ENCODE data around the gene TOX4. TPM values are rescaled to one million over a fixed set of nuclear protein-coding genes. Genes with fewer than 3 reads are reported as not detected.
A peak's percentile ranks its signal among the peaks of the same experiment; 100 is the strongest.

TOX4 gene
- total and polyA plus RNA-seq, 9 of the 15 experiments (the other 6 are each of a cell fraction or from before 2014, with no cell fraction given), result 9.9 to 76.5 (median 41.0) TPM

DNA sequence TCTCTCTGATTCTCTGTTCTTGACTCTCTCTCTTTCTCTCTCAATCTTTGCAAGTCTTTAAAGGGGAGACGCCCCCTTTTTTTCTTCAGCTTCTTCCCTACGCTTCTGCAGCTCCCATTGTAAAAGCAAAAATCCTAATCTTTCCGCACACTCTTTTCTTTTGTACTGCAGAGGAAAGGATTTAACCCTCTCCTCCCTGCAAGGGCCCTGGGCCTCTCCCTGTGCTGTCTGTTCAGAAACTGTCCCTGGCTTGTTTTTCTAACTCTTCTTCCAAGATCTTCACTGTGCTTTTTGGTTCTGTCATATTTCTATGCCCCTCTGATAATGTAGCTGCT is 60.1 kb downstream of the TOX4 start:
- no peaks in the 10 kb centered on the region for H3K36me3 ChIP-seq (ENCODE audit: control insufficient read depth, insufficient read depth, low read length)
- ATAC-seq (no peak), DNase-seq (ENCODE audit: extremely low read depth in 1 of 4, low spot score in 3 of 4) (no peak), FAIRE-seq (no peak)
- H3K4me2 ChIP-seq (ENCODE audit: insufficient read depth, low read length), result 0 out of 2 replicates have a peak overlapping the region, but pooled peaks have one; percentile 18
- ChIA-PET POLR2A (interaction anchor here (0.5 to 1.8 kb wide), 3 partner anchors 8 to 155 kb away, joined by 3 to 4 read pairs (median 4); partner anchors contain the start of gene METTL3), CTCF (ENCODE audit: low intra/inter-chr PET ratio) (no interaction called here)
- H4K20me1 ChIP-seq (replicated peaks; ENCODE audit: control insufficient read depth, insufficient read depth, low read length), result no peaks in the 10 kb centered on the region
- intact Hi-C loops (cut with micrococcal nuclease) (no loop called here), in situ Hi-C loops (cut with MboI) (no loop called here)
- H3K27me3 ChIP-seq (ENCODE audit: control insufficient read depth in 2 of 2, insufficient read depth in 2 of 2, low read length in 2 of 2), result no peaks in the 10 kb centered on the region
- no peak overlapping the region for H3K4me3 ChIP-seq
- H2AFZ ChIP-seq (ENCODE audit: low read depth, low read length), result 0 out of 2 replicates have a peak overlapping the region, but pooled peaks have one; percentile 40
- no peak overlapping the region for H3K27ac ChIP-seq (ENCODE audit: extremely low read depth, low read depth, low read length)
- H3K4me1 ChIP-seq (replicated peaks in 1 of 2; ENCODE audit: control insufficient read depth in 2 of 2, insufficient read depth in 2 of 2, low read length in 2 of 2), result peaks cover 3 to 8% of the 10 kb centered on the region in 2 experiments; a peak in 4 of 5 replicates
- BruUV-seq (replicated peaks), result no TSS peak
- H3K9me3 ChIP-seq (replicated peaks; ENCODE audit: control insufficient read depth, insufficient read depth, low read depth, low read length), result no peaks in the 10 kb centered on the region
- H3K9ac ChIP-seq (ENCODE audit: insufficient read depth in 1 of 2, low read depth in 2 of 2, low read length in 2 of 2), result no peak overlapping the region; a peak in 1 of 4 replicates
- H3K79me2 ChIP-seq (ENCODE audit: control insufficient read depth, insufficient read depth, low read length), result no peaks in the 10 kb centered on the region
- no peaks in the 10 kb centered on the region for H3K9me1 ChIP-seq (ENCODE audit: control insufficient read depth, insufficient read depth, low read length)
- 20% methylated on average over 1 of the region's 3 CpGs for WGBS (ENCODE audit: insufficient coverage, low coverage, missing lambda C conversion rate)
- TF ChIP-seq DACH1 (IDR thresholded peaks at IDR 0.05; ENCODE audit: partially characterized antibody) (no peak), TARDBP (IDR thresholded peaks at IDR 0.05) (no peak), FOXJ2 (tag; IDR thresholded peaks at IDR 0.05) (no peak), CBX5 (IDR thresholded peaks at IDR 0.05; ENCODE audit: borderline replicate concordance, low read depth) (no peak), ZNF197 (CRISPR knock-in tag; IDR thresholded peaks at IDR 0.05; ENCODE audit: low read depth) (no peak), LCOR (CRISPR knock-in tag; IDR thresholded peaks at IDR 0.05) (no peak), SOX6 (IDR thresholded peaks at IDR 0.05) (no peak)
- TF ChIP-seq, protein P1, sequence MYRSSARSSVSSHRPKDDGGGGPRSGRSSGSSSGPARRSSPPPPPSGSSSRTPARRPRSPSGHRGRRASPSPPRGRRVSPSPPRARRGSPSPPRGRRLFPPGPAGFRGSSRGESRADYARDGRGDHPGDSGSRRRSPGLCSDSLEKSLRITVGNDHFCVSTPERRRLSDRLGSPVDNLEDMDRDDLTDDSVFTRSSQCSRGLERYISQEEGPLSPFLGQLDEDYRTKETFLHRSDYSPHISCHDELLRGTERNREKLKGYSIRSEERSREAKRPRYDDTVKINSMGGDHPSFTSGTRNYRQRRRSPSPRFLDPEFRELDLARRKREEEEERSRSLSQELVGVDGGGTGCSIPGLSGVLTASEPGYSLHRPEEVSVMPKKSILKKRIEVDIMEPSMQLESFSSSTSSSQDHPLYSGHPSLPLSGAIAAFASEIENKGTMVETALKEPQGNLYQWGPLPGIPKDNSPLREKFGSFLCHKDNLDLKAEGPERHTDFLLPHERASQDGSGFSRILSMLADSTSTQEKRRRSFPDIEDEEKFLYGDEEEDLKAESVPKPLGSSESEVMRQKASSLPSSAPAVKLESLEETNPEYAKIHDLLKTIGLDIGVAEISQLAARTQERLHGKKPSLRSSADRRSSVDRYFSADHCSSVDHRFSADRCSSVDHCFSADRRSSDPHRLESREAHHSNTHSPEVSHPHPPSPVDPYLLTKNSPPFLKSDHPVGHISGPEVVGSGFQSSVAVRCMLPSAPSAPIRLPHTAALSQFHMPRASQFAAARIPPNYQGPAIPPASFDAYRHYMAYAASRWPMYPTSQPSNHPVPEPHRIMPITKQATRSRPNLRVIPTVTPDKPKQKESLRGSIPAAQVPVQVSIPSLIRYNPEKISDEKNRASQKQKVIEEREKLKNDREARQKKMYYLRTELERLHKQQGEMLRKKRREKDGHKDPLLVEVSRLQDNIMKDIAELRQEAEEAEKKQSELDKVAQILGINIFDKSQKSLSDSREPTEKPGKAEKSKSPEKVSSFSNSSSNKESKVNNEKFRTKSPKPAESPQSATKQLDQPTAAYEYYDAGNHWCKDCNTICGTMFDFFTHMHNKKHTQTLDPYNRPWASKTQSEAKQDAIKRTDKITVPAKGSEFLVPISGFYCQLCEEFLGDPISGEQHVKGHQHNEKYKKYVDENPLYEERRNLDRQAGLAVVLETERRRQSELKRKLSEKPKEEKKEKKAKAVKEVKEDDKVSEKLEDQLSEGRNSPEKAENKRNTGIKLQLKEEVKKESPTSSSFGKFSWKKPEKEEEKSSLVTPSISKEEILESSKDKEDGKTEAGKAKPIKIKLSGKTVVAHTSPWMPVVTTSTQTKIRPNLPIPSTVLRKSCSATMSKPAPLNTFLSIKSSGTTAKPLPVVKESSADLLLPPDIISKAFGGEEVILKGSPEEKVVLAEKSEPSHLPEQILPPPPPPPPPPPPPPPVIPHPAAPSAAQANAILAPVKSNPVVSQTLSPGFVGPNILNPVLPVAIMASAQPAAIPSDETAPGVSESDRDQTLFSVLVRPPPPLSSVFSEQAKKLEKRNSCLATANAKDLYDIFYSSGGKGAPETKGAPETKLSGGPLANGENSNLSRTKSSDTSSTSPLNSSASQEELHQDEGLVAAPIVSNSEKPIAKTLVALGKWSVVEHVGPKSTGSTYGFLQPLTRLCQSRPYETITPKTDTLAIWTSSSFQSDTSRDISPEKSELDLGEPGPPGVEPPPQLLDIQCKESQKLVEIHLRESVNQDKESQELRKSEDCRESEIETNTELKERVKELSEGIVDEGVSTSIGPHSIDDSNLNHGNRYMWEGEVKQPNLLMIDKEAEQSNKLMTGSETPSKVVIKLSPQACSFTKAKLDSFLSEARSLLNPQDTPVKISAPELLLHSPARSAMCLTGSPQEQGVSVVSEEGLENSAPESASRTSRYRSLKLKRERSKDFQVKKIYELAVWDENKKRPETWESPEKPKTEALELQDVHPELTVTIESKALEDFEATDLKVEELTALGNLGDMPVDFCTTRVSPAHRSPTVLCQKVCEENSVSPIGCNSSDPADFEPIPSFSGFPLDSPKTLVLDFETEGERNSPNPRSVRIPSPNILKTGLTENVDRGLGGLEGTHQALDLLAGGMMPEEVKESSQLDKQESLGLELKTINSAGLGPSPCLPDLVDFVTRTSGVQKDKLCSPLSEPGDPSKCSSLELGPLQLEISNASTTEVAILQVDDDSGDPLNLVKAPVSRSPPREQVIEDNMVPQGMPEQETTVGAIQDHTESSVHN (IDR thresholded peaks at IDR 0.05; ENCODE audit: borderline replicate concordance in 1 of 2, low read depth in 1 of 2), result no peak
- TF ChIP-seq, protein P2, sequence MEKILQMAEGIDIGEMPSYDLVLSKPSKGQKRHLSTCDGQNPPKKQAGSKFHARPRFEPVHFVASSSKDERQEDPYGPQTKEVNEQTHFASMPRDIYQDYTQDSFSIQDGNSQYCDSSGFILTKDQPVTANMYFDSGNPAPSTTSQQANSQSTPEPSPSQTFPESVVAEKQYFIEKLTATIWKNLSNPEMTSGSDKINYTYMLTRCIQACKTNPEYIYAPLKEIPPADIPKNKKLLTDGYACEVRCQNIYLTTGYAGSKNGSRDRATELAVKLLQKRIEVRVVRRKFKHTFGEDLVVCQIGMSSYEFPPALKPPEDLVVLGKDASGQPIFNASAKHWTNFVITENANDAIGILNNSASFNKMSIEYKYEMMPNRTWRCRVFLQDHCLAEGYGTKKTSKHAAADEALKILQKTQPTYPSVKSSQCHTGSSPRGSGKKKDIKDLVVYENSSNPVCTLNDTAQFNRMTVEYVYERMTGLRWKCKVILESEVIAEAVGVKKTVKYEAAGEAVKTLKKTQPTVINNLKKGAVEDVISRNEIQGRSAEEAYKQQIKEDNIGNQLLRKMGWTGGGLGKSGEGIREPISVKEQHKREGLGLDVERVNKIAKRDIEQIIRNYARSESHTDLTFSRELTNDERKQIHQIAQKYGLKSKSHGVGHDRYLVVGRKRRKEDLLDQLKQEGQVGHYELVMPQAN (IDR thresholded peaks at IDR 0.05; ENCODE audit: borderline replicate concordance), result no peak
